UCSD-AML1 (cell line): ENCODE measurements around the gene GGT1.
"Not testable (repeated sequence)": the region's sequence is repeated elsewhere in the genome, so short reads cannot be mapped to it uniquely, and the experiment has no call there.

Experiments
- DNase-seq: peaks from one replicate; lab custom pipeline; 2025; ENCODE audit not compliant: unreplicated experiment; lab: John Stamatoyannopoulos, UW

Gene GGT1

GRCh38 chr22:24595863-24596262 is 7.1 kb upstream of the GGT1 start:
- no peak for DNase-seq

DNA sequence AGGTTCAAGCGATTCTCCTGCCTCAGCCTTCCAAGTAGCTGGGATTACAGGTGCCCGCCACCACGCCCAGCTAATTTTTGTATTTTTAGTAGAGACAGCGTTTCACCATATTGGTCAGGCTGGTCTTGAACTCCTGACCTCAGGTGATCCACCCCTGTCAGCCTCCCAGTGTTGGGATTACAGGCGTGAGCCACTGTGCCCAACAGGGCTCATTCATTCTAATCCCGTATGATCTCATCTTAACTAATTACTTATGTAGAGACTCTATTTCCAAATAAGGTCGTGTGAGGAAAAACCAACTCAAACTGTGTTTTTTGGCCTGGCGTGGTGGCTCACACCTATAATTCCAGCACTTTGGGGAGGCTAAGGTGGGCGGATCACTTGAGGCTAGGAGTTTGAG is 5.9 kb upstream of the GGT1 start:
- DNase-seq, result not testable (repeated sequence)

DNA sequence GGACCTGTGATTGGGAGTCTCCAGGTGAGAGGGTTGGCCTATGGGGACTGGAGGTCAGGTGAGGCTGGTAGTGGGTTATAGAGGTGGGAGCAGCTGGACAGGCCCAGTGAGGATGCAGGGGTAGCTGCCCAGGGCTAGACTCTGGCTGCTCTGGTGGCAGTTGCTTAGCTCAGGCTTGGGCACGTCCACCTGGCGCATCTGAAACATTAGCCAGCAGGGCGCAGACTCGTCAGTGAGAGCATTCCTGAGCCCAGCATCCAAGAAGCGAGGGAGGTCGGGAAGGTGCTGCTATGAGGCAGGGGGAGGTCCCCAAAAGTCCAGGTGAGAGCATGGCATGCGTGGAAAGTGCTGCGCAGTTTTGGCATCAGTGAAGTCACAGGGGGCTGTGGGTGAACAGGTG is 3.5 kb upstream of the GGT1 start:
- DNase-seq, result no peak

DNA sequence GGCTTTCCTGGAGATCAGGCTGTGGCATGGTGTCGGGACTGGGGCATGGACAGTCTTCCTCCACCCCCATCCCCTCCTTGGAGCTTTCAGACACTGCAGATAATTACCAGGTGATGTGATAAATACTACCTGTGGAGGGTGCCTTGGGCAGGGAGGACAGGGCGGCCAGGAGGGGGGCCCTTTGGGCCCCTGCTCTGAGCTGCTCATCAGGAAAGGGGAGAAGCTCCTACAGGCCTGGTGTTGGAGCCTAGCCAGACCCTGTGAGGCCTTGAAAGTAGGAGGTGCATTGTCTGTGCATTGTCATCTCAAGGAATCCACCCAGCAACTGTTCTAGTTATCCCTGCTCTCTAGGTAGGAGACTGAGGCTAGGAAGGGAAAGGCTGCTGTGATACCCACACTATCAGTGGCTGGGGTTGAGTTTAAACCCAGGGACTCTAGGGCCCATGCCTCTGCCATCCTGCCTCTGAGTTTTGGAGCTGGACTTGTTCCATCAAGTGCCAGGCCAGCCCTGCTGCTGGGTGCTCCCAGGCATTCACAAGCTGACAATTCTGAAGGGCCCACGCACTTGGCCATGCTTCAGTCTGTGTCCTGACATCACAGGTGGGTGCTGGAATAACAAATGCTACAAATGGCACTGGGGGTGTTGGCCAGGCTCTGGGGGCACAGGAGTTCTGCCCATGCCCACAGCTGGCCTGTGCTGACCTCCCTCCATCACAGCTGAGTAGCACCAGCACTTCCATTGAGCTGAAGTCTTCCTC is 2.9 kb upstream of the GGT1 start:
- not testable (repeated sequence) for DNase-seq

GRCh38 chr22:24601217-24602104 is 1.5 kb upstream of the GGT1 start:
- peak; percentile 71 for DNase-seq

GRCh38 chr22:24602105-24602749 is 766 bp upstream of the GGT1 start:
- not testable (repeated sequence) for DNase-seq

DNA sequence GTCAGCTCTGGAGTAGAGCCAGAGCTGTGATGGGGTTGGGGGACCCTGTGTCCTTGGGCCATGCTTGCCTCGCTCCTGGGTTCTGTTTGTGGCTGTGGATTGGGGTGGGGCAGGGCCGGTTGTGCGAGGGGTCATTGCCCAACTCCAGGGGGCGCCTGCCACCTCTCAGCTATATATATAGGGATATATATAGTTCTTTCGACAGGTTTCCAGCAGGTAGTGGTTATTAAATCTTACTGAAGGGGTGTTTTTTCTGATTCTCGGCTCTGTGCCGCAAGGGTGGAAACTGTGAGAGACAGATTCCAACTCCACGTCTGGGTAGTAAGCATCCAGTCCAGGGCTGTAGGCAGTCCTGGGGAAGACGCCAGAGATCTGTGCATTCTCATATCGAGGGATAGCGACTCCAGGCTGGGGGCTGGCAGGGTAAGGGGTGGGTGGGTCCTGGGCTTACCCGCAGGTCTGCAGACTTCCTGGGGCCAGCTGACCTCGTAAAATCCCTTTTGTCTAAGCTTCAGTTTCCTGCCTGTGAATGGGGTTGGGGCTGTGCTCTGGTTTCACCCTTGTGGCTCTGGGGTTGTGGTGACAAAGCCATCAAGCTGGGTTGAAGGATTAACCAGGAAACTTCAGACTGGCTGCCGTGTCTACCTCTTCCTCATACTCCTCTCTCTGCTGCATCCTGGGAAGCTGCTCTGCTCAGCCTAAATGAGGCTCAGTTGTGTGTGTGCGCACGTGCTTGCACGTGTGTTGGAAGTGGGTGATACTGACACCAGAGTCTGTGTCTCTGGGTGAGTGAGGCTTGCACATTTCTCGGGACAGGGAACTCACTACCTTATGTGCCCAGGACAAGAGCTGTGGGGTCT is 1.0 kb downstream of the GGT1 start:
- DNase-seq, result peak; percentile 73

GRCh38 chr22:24606340-24606739 is 3.3 kb downstream of the GGT1 start:
- DNase-seq, result not testable (repeated sequence)

DNA sequence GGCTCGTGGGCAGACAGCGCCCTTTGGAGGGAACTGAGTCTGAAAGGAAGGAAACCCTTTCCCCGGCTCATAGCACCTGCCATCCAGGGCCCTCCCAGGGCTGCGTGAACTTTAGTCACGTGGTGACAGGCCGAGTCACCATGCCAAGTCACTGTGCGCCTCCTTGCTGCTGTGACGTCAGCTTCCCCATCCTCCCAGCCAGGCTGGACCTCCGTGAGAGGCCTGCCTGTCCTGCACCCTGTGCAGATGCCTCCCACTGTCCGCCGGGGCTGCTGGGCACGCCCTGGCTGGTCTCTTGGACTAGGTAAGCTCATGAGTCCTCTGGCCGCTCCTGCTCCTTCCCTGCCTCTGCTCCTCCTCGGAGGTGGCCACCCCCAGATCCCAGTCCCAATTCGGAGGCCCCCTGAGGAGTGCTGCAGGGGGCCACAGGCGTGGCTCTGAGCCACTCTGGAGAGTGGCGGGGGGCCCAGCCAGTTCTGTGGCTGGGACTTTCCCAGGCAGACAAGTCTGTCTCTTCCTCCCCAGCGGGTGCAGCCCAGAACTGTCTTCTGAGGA is 4.5 kb downstream of the GGT1 start:
- DNase-seq, result peak; percentile 76

DNA sequence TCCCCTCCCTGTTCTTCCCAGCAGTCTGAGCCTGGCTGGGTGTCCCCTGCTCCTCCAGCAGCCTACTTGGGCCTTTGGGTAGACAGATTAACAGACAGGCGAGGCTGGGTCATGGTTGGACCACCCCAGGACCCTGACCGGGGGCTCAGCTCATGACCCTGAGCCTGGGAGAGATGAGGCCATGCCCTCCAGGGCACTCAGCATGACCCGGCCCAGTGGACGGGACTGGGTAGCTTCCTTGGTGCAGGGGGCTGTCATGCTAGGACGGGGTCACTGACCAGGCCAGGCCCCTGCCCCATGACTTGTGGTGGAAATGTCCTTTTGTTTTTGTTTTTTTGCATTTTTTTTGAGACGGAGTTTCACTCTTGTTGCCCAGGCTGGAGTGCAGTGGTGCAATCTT is 5.3 kb downstream of the GGT1 start:
- not testable (repeated sequence) for DNase-seq

- not testable (repeated sequence) for DNase-seq
Measured at GRCh38 chr22:24609888-24610287, 6.9 kb downstream of the GGT1 start.

GRCh38 chr22:24614794-24615193 is 11.8 kb downstream of the GGT1 start:
- DNase-seq, result not testable (repeated sequence)

DNA sequence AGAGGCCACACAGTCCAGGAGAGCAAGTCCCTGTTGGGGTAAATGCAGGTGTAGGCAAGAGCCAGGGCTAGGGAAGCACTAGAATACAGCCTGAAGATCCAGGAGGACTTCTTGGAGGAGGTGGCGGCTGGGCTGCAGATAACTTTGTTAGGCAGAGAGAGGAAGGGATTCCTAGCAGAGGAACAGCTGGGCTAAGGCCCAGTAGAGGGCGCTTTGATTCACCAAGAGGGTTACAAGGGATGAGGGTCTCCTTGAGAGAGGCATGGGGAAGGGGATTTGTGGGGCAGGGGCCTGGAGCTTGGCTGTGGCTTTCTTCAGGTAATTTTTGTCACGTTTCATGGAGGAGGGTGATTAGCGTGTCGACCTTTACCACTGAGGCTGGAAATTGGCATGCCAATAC is 18.3 kb downstream of the GGT1 start:
- DNase-seq, result not testable (repeated sequence)

GRCh38 chr22:24622596-24622995 is 19.6 kb downstream of the GGT1 start:
- not testable (repeated sequence) for DNase-seq

DNA sequence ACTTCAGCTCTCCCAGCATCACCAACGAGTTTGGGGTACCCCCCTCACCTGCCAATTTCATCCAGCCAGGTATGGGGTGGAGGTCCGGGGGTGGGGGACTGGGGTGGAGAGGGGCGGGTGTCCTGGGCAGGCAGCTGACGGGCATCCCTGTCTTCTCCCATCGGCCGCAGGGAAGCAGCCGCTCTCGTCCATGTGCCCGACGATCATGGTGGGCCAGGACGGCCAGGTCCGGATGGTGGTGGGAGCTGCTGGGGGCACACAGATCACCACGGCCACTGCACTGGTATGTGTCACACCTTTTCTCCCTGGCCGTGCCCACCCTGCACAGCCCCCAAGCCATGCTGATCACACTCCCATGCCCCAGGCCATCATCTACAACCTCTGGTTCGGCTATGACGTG is 24.9 kb downstream of the GGT1 start:
- not testable (repeated sequence) for DNase-seq

- DNase-seq, result not testable (repeated sequence)
Measured at GRCh38 chr22:24629069-24629468, 26.1 kb downstream of the GGT1 start.

DNA sequence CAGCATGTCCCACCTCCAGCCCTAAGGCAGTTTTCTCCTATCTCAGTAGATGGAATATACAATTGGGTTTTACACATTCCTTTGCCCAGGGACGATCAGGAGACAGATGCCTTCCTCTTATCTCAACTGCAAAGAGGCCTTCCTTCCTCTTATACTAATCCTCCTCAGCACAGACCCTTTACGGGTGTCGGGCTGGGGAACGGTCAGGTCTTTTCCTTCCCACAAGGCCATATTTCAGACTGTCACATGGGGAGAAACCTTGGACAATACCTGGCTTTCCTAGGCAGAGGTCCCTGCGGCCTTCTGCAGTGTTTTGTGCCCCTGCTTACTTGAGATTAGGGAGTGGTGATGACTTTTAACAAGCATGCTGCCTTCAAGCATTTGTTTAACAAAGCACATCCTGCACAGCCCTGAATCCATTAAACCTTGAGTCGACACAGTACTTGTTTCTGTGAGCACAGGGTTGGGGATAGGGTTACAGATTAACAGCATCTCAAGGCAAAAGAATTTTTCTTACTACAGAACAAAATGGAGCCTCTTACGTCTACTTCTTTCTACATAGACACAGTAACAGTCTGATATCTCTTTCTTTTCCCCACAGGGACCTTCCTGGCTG is 27.9 kb downstream of the GGT1 start:
- not testable (repeated sequence) for DNase-seq

GRCh38 chr22:24631430-24632122 is 28.6 kb downstream of the GGT1 start:
- DNase-seq, result not testable (repeated sequence)

DNA sequence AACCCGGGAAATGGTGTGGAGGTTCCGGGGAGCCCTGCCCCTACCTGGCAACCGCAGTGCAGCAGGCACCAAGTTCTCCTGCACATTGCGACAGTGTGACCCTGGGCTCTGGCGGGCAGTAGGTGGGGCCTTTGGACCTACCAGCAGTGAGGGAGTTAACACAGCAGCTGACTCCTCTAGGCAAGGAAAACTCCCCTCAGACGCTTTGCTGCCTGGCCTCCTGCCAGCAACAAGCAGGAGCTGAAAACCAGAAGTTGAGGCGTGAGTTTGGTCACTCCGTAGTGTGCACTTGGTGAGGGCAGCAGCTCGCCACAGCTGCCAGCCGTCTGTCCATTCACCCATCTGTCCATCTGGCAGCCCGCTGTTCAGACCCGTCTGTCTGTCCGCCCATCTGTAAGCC is 29.6 kb downstream of the GGT1 start:
- not testable (repeated sequence) for DNase-seq
